Non-pigmented ciliary epithelial cell (primary cell): ENCODE results near the gene RUNX3.
A peak's percentile ranks its signal among the peaks of the same experiment; 100 is the strongest.
"Not testable (repeated sequence)": the region's sequence is repeated elsewhere in the genome, so short reads cannot be mapped to it uniquely, and the experiment has no call there.

Source experiments
- DNase-seq: peaks from one replicate; pipeline ENCODE4 v3.0.0-alpha.2; 2010; ENCODE audit warnings: low read depth

RUNX3 gene

DNA sequence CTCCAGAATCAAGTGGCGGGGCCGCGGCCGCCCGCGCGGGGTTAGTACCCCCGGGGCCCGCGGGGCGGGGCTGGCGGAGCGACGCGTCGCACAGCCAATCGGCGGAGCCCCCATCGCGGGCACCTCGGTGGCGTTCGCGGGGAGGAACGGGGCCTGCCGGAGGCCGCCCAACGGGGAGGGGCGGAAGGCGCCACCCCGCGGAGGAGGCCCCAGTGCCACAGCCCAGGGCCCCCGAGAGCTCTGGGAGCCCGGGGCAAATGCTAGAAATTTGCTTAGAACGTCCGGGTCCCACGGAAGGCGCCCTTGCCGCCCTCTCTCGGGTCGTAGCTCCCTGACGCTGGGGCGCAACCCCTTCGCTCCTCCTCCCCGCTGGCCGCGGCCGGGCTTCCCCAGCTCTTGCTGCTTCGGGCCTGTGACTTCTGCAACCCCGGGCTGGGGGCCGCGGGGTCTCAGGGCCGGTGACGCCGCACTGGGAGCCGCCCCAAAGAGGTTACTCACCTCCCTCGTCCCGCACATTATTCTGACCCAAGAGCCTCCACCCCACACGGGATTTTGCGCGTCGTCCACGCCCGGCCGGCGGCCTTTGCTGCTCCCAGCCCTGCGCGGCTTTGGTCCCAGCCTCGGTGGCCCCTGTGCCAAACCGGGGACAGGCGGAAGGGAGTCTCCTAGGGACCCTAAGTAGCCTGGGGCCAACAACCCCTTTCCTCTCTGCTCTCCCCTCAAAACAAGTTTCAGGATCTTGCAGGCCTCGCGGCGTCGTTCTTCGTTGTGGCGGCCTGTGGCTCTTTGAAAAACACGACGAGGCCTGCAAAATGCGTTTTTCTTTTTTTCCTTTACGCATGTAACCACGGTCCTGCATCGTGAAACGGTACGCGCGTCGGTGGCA, at the start of gene RUNX3:
TSS of gene RUNX3 (minus strand) at position 17 of the 886 bp plus-strand sequence. CDS start 408 bp downstream, outside the sequence.
- DNase-seq, result no peak

DNA sequence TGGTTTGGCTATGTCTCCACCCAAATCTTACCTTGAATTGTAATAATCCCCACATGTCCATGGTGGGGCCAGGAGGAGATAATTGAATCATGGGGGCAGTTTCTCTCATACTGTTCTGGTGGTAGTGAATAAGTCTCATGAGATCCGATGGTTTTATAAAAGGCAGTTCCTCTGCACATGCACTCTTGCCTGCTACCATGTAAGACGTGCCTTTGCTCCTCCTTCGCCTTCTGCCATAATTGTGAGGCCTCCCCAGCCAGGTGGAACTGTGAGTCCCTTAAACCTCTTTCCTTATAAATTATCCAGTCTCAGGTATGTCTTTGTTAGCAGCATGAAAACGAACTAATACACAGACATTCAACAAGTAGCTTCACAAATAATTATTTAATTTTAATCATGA, 49.2 kb upstream of the RUNX3 start:
- not testable (repeated sequence) for DNase-seq

DNA sequence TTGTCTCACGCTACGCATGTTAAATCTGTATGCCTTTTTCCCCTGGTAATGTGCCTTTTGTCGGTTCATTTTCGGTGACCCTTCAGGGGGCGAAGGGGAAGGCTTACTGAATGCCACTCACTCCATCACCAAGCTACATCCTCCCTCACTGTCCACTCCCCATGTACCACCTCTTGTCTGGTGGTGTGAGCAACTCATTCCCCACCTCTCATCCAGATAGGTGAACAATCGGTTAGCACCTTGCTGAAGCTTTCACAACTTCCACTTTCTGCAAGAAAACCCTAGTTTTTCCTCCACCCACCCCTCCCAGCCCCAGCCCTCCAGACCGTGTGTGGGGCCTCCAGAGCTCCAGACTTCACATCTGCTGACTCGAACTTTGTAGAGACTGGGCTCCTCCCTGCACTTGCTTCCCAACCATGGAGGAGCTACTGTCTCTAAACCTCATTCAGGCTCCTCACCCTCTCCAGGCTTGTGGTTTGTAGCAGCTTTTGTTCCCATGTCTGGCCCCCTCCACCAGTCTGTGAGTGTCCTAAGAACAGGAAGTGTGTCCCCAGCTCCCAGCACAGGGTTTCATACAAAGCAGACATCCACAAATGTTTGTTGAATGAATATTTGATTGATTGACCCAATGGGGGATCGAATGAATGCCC, 48.4 kb upstream of the RUNX3 start:
- no peak for DNase-seq

DNA sequence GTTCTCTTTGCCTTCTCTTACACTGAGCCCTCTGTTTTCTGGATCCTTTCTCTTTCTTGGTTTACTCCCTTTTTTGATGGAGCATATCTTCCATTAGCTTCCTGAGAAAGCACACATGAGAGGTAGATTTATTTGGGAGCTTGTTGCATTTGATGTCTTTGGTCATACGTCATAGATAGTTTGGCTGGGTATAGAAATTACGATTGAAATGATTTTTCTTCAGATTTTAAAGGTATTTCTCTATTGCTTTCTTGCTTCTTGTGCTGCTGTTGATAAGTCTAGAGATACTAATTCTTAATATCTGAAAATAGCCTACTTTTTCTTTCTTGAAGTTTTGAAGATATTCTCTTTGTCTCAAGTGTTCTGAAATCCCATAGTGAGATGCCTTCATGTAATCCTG, 45.3 kb upstream of the RUNX3 start:
- no peak for DNase-seq

DNA sequence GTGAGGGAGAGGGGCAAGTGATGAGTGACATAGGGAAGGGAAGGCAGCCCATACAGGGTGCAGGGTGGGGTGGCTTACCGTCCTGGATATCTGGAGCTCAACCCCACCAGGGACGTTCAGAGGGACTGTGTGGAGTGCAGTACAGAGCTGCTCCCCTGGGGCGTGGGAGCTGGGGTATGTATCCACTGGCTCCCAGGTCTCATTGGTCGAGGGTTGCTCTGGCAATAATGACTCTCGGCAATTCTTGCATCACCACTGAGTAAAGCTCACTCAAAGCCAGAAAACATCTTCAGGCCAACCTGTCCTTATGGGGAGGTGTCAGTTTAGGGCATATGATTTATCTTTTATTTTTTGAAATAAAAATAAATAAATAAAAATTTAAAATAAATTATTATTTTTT, 43.2 kb upstream of the RUNX3 start:
- no peak for DNase-seq

DNA sequence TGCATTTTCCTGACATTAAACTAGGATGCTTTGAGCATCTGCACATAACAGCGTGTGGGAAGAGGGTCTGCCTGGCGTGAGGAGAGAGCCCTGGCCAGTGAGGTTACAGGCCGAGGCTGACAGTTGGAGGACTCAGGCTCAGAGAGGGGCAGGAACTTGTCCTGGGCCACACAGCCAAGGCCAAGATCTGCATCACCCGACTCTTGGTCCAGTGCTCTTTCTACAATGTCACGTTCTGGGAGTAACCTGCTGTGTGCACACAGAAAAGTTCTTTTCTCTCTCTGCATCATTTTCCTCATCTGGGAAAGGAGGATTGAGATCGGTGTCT, 42.8 kb upstream of the RUNX3 start:
- no peak for DNase-seq

DNA sequence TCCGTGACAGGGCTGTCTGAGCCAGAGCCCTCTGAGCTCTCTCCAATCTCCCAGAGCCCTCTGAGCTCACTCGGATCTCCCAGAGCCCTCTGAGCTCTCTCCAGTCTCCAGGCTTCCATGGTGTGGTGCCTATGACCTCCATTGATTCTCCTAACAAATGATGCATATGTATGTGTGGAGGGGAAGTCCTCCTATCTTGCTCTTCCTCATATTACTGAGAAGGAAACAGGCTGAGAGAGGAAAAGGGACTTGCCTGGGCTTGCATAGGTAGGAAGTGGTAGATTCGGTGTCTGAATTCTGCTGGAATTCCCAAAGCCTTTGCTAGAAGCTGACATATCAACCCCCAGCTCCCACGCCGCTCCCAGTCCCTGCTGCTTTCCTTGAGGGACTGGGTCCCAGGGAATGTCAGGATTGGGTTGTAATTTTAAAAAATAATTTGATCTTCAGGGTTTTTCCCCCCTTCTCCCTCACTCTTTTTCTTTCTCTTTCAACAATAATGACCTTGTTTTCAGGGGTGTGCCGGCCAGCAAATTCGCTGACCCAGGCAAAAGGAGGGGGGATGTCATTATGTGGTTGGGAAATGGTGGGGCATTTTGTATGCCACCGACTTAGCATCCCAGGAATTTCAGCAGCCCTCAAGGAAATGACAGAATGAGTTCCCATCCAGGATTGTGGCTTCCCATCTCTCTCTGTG, 42.3 kb upstream of the RUNX3 start:
- no peak for DNase-seq

DNA sequence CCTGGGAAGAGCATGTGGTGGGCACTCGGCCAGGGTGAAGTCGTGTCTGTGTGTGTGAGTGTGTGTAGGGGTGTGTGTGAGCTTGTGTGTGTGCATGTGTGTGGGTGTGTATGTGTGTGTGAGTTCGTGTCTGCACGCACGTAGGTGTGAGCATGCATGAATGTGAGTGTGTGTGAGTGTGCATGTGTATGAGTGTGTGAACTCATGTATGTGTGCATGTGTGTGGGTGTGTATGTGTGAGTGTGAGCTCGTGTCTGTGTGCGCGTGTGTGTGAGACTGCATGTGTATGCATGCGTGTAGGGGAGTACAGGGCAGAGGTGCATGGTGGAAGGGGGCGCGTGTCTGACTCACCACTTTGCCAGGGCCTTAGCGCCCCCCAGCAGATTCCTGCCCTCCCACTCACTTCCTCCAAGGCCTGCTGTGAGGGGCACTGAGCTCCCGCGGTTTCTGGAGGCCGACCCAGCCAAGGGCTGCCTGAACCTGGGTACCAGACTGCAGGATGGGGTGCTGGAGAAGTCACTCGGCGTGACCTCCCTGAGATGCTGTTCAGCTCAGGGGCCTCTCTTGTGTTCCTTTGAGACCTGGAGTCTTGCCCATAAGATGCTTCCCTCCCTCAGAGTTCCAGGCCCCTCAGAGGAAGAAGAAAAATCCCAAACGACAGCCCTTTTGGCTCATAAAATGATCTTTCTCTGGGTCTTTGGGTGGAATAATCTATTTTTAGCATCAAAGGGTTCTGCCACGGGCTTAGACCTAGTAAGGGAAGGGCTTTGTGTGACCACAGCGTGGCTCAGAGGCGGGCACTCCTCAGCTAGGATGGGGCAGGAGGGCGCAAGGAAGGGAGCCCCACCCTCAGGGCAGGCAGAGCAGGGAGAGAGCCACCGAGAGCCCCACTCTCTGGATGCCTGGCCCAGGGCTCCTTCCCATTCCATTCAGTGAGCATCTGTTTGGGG, 41.1 kb upstream of the RUNX3 start:
- no peak for DNase-seq

DNA sequence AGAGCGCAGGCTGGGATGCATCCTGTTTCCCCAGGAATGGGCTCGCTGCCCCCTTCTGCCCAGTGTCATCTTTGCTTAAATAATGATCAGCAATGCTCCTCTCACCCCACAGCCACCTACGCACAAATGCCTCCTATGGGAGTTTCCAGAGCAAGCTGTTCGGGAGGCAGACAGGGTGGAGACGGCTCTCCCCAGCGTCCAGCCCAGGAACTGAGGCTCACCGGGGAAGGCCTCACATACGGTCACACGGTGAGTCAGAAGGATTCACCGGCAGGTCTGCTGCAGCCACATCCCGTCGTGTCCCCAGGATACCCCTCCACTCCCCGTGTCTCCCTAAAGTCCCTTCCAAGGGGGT, 40.3 kb upstream of the RUNX3 start:
- peak; percentile 41 for DNase-seq

DNA sequence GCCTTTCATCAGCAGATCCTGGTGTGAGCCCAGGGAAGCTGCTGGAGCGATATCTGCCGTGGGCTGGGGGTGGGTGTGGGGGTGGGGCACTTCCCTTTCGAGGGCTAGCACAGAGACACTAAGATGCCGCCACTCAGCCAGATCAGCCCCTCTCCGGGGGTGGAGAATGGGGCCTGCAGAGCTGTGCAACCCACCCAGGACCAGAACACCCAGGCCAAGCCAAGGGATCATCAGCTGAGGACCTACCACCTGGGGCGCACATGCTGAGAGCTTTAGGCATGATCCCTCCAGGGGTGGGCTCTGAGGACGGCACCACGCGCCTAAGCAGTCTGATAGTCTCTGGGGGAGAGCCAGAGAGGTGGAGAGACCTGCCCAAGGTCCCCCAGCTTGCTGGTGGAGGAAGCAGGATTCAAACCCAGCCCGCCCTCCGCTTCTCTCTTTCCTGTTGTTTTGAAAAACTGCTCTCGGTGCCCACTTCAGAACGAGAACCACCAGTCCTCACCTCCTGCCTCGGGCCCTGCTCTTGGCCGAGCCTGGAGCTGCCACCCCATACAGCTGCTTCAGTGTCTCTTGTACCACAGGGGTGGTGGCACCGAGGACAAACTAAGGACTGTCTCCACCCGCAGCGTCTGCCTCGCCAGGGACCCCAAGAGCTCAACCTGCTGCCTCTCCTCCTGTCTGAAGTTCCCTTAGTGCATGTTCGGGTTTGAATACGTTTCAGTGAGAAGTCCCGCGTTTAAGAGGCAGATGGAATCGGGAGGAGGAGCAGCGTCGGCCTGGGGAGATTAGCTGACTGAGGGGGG, 39.7 kb upstream of the RUNX3 start:
- DNase-seq, result no peak

DNA sequence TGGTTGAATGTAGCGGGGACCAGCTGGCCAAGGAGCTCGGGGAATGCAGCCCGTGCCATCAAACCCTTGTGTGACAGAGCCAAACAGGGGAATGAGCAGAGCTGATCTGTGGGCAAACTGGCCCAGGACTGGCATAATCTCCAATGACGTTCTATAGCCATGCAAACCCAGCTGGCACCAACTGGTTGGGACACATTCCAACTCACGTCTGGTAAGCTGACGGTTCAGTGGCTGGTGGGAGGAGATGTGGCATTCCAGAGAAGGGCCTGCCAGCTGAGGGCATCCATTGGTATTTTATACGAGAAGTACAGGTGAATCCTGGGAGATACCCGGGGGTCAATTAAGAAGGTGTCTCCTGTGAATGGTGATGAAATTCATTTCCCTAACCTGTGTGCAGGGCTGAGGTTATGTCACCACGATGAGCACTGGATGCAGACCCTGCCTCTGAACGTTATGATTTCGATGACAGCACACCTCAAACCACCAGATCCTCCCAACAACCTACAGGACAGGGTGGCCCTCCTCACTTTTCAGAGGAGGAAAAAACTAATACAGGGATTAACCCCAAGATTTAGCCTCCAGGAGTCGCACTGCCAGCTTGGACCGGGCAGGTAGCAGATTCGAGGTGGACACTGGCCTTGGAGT, 39.0 kb upstream of the RUNX3 start:
- DNase-seq, result no peak

DNA sequence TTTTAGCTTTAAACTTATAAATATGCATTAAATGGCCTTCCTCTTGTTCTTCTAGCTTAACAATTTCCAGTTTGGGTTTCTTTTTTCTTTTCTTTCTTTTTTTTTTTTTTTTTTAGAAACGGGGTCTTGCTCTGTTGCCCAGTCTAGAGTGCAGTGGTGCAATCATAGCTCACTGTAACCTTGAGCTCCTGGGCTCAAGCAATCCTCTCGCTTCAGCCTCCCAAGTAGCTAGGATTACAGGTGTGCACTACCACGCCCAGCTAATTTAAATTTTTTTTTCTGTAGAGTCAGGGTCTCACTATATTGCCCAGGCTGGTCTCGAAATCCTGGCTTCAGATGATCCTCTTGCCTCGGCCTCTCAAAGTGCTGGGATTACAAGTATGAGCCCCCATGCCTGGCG, 37.9 kb upstream of the RUNX3 start:
- DNase-seq, result no peak

DNA sequence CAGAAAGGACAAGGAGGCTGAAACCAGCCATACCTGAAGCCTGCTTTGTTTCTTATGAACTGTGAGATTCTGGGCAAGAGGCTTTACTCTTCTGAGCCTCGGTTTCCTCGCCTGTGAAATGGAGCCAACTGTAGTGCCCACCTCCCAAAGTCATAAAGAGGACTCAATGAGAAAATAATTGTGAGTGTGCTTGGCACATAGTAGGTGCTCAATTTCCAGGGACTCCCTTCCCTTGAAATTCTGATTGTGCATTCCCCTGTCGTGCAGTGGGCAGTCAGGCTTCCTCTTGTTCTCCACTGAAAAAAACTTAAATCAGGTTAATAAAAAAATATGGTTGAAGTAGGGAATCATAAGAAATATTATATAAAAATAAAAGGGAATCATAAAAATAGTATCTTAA, 37.5 kb upstream of the RUNX3 start:
- DNase-seq, result no peak

DNA sequence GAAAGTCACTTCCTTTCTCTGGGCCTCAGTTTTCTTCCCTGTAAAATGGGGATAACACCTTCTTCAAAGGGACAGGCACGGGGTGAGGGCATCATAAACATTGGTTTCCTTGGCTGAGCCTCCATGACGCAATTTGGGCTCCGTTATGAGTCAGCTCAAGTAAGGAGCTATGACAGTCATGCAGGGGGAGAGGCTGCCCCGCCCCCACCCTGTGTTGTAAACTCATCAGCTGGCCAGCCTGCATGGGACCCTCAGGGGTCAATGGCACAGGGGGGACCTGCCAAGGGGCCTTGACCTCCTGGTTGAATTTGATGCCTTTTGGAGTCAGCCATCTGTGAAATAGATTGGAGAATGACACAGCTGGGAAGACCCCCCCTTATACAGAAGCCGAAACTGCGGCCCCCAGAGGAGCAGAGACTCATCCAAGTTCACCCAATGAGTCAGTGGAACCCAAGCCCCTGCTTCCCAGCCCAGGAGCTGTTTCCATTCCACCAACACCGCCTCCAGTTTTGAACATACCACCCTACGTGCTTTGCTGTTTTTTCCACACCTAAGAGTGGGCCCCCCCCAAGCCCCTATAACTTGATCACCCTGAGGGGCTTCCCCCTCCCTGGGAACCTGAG, 36.8 kb upstream of the RUNX3 start:
- peak; percentile 46 for DNase-seq

DNA sequence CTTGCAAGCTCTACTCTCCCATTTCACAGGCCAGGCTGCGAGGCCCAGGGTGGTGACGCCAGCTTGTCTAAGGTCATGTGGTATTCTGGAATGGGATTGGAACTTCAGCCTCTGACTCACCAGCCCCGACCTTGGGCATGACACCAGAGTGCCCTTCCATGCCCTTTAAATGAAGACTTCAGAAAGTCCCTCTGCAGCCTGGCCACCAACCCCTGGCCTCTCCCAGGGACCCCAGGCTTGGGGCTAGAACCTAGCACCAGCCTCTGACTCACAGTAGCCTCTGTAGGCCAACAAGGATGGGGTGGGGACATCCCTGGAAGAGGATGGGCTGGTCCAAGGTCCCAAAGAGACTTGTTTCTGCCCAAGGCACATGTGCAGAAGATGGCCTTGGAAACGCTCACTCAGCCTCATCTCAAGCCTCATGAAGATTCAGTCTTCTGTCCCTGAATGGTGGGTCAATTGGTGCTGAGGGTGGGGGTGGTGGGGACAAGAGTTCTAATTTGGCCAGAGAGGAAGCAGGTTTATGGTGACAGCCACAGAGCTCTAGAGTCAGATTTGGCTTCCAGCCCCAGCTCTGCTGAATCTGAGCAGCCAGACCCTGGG, 36.1 kb upstream of the RUNX3 start:
- no peak for DNase-seq

DNA sequence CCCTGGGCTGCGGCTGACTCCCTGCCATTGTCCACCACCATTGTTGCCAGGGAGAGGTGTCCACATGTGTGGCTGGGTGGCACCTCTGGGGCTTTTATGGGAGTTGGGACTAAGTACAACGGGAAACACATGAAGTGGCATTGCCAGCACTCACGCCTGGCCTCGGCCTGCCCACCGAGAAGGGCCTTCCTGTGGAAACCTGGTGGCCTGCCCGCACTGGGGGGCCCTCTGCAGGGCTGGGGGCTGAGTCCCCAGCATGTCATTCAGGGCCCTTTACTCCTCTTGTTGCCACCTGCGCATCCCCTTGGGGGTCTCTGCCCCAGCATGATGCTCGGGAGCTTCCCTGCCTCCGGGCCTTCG, 35.5 kb upstream of the RUNX3 start:
- no peak for DNase-seq

DNA sequence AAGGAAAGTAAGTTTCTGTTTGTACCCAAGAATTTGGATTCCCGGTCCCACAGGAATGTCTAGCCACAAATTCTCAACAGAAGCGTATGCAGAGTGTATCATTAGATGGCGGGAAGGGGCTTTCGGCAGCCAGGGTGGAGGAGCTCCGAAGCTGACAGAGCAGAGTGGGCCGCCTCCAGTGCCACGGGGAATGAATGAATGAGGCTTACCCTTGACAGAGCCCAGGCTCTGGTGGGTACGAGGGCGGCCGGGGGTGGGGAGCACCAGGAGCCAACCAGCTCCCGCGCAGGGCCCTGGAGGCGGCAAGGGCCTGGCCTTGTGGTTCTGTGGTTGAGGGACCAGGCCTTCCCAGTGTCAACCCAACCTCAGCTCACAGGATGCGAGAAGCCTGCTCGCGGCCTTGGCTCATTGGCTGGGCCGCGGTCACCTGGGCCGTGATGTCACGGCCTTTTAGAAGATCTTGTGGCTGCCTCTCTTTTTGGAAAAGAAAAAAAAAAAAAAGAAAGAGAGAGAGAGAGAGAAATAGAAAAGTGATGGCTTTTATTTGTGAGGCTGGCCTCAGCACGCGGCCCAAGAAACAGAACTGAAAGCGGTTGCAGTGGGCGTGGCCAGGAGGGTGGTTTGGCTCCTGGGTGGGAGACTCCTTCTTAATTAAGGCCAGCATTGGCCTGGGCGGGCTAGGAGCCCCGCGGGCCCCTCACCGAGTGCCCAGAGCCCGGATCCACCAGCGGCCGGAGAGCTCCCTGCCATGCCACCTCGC, 34.9 kb upstream of the RUNX3 start:
- DNase-seq, result peak; percentile 40

DNA sequence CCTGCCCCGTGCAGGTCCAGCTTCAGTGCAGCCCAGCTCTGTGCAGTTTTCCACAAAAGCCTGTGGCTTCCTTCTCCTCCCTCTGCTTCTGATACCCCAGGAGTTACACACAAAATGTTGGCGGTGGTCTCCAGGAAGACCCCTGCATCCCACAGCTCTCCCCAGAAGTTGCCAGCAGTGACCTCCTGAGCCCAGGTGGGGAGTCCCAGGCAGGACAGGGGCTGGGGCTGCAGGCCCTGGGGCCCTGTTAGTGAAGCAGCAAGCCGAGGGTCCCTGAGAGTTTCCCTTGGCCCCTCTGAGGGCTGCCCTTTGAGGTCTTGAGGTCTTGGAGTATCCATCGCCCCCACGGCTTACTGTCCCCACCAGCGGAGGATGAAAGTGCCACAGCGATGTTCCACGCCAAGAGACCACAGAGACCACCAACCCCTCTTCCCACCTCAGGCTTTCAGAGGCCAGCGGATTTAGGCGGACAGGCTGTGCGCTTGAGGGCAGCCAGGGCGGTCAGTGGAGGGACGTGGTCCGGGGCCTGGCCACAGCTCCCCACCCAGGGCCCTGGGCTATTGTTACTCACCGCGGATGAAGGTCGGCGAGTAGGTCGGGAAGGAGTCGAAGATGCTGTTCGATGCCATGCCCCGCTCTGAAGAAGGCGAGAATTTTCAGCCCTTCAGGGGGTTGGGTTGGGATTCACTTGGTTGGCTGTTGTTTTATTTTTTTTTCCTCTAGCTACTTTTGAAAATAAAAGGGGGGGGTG, 34.0 kb upstream of the RUNX3 start:
- no peak for DNase-seq
